Stimulated activated CD4-positive, alpha-beta T cell treated with anti-CD3 and anti-CD28 coated beads, Interleukin-4, amount 100 ng/mL, for 4 hours (primary cell): ENCODE measurements around the gene PPP2R3B.

Experiments used
- DNase-seq, 2 experiments: peaks; one replicate each; pipeline ENCODE4 v3.0.0-alpha.2; 2020

The PPP2R3B gene

DNA sequence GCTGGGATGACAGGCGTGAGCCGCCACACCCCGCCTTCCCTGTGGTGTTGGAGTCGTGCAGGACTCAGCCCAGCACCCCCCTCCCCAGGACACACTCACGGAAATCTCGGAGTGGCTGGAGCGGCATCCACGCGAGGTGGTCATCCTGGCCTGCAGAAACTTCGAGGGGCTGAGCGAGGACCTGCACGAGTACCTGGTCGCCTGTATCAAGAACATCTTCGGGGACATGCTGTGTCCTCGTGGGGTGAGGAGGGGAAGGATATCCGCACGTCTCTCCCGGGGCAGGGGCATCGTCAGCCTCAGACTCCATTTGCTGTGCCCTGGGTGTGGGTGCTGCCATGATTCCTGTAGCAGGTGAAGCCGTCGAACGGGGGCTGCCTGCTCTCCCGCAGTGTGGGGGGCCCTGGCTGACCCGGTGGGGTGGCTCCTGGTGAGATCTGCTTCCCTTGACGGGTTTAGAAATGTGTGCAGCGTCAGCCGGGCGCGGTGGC, 95.3 kb downstream of the PPP2R3B start:
- DNase-seq, result no peak

- no peak for DNase-seq
Measured at GRCh38 chrX:290476-291166, 96.1 kb downstream of the PPP2R3B start.

GRCh38 chrX:288561-288991, 98.1 kb downstream of the PPP2R3B start:
- DNase-seq, result no peak

GRCh38 chrX:287670-288069, 99.0 kb downstream of the PPP2R3B start:
- DNase-seq, result no peak

DNA sequence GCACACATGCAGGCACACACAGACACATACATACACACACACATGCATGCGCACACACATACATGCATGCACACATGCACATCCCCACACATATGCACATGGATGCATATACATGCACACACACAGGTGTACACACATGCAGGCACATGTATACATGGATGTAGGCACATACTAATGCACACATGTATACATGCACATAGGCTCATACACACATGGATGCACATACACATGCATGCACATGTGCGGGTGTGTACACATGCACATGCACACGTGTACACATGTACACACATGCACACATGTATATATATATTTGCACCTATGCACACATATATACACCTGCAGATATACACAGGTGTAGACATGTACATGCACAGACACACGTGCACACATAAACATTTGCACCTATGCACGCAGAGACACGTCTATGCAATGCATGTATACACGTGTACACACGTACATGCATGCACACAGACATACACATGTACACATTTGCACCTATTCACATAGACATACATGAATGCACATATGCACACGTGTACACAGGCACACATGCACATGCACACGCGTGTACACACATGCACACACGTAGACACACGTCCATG, 101.5 kb downstream of the PPP2R3B start:
- DNase-seq, result no peak
